ENCODE results near the gene DEGS2.

DNA sequence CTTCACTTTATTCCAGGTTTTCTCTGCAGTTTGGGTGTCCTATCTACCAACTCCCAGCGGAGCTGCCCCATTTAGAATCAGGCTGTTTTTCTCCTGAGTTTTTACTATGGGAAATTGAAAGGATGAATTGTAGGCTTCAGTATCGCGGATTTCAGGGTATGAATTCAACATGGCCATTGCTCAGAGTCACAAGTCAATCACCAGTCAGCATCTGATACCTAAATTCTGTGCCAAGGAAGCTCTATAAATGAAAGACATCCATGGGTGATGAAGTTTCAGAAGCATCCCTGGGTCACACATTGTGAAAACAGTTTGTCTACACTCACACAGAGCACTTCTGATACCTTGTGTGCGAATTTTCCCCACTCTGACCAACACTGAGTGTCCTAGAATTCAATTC is 43.7 kb upstream of the DEGS2 start:
- TF ChIP-seq MYC (IDR thresholded peaks at IDR 0.05; ENCODE audit: borderline replicate concordance, low read length) (no peak), BHLHE40 (IDR thresholded peaks at IDR 0.05; ENCODE audit: low read depth, low read length) (no peak)
- TF ChIP-seq, protein P1, sequence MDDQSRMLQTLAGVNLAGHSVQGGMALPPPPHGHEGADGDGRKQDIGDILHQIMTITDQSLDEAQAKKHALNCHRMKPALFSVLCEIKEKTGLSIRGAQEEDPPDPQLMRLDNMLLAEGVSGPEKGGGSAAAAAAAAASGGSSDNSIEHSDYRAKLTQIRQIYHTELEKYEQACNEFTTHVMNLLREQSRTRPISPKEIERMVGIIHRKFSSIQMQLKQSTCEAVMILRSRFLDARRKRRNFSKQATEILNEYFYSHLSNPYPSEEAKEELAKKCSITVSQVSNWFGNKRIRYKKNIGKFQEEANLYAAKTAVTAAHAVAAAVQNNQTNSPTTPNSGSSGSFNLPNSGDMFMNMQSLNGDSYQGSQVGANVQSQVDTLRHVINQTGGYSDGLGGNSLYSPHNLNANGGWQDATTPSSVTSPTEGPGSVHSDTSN (IDR thresholded peaks at IDR 0.05) = no peak

Data from A549 (cell line).